Measurements from ENCODE around the gene TMEM203. TPM values are rescaled to one million over a fixed set of nuclear protein-coding genes. Genes with fewer than 3 reads are reported as not detected.

The TMEM203 gene
- total RNA-seq, 1 donor from 2014 or later = 33.0 TPM

DNA sequence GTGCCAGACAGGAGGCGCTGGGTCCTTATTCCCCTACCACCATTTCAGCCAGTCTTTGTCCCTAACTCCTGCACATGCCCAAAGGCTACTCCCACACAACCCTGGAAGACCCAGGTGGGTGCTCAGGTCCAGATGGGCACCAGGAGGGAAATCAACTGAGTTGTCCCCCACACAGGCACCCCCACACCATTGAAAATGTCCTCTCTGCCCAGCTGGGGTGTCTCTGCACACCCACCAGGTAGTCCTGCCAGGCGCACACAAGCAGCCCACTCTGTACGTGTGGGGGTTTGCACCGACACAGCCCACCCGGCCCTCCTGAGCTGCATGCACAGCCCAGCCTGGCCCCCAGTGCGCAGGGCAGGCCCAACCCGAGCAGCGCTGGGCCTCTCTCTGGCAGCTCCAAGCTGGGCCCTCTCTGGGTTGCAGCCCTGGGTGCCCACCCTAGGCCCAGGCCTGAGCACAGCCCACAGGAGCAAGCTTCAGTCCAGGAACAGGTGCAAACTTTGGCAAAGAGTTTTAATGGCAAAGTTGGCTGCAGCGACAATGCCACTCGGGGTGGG is 14.4 kb upstream of the TMEM203 start:
- DNase-seq (ENCODE audit: low spot score) = no peak

DNA sequence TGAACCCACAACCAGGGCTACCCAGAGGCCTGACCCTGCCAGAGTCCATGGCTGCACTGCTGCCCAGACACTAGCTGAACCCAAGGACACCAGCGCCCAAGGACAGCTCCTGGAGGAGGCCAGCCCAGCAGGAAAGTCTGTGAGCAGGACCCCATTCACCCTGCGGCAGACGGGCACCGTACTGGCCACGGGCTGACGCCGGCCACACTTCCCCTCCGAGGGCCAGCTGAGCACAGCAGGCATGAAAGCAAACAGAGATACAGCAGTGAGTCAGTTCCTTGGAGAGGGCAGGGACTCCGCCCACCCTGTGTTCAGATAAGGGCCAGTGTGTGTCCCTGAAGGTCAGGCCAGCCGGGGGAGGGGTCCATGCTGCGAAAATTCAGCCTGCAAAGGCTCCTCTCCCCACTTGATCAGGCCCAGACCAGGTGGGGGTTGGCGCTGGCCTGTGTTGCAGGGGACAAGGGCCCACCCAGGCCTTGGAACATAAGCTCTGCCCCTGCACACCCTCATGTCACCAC is 13.4 kb upstream of the TMEM203 start:
- DNase-seq (ENCODE audit: low spot score) = no peak

DNA sequence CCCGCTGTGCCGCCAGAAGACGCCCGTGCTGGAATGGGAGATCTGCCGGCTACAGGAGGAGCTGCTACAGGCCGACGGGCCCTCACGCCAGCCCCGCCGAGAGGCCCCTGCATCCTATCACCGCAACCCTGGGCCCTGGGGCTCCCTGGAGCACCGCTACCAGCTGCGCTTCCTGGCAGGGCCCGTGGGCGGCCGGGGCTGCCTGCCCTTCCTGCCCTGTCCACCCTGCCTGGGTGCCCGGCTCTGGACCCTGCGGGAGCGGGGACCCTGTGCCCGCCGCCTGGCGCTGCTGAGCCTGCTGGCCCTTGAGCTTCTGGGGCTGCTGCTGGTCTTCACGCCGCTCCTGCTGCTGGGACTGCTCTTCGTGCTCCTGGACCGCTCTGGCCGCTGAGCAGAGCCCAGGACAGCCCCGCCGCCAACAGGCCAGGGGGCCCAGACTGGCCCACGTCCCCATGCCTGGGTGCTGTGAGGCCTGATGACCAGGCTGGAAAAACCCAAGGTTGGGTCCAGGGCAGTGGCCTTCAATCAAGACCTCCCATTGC is 12.8 kb upstream of the TMEM203 start:
- no peak for DNase-seq (ENCODE audit: low spot score)

DNA sequence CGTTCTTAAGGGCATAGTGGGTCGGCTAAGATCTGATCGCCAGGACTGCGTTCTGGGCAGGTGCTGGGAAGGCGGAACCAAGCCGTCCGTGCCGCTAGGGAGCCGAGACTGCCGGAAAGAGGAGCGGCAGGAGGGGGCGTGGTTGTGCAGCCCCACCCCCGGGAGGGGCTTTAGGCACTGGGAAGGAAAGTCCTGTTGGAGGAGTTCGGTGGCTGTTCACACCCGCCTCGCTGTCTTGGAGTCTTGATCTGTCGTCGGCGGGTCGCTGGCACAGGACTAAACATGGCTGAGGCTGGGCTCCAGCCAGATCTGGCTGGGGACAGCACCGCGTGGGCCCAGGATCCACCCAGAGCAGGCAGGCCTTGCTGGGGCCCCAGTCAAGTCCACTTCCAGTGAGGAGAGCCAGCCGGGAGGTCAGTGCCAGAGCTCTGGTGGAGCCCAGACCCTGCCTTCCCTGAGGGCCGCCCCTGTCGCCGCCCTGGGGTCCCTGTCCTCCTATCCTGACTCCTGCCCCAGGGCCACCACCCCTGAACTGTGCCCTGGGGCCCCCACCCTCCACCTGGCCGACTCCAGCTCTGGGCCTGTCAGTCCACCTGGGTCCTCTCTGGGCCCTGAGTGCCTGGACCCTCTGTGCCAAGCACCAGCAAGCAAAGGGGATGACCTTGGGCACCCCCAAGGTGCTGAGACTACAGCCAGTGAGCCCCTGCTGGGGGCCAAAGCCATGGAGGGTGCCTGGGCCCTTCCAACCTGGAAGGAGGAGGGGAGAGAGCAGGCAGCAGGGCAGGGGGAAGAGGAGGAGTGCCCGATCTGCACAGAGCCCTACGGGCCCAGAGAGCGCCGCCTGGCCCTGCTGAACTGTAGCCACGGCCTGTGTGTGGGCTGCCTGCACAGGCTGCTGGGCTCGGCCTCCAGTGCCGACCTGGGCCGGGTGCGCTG is 12.1 kb upstream of the TMEM203 start:
- DNase-seq (ENCODE audit: low spot score) = peak; percentile 29

DNA sequence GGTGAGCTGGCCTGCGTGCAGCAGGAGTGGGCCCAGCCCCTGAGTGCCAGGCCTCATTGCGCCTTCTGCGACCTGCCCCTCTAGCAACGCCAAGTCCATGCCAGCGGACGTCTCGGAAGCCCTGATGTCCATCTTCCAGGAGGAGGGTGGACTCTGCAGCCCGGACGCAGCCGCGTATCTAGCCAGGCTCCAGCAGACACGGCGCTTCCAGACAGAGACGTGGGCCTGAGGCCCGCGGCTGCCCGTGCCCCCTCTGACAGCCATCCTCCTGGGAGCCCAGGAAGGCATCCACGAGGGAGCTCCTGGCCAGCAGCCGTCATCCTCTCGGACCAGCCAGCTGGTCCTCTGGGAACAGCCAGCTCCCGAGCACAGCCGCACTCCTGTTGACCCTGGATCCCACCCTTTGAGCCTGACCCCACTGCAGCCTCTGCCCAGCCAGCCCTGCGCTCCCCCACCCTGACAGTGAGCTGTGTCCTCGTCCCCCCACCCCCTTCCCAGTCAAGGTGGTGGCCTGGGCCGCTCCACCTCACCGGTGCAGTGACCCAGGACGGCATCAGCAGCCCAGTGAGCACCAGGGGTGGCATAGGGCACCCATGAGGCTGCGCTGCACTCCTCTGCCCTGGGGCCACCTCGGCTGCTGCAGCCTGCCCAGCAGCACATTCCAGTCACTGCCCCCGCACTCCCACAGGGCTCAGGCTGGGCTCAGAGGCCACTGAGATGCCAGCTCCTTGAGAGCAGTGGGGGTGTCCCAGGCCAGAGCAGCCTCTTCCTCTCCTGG is 10.9 kb upstream of the TMEM203 start:
- DNase-seq (ENCODE audit: low spot score) = no peak

DNA sequence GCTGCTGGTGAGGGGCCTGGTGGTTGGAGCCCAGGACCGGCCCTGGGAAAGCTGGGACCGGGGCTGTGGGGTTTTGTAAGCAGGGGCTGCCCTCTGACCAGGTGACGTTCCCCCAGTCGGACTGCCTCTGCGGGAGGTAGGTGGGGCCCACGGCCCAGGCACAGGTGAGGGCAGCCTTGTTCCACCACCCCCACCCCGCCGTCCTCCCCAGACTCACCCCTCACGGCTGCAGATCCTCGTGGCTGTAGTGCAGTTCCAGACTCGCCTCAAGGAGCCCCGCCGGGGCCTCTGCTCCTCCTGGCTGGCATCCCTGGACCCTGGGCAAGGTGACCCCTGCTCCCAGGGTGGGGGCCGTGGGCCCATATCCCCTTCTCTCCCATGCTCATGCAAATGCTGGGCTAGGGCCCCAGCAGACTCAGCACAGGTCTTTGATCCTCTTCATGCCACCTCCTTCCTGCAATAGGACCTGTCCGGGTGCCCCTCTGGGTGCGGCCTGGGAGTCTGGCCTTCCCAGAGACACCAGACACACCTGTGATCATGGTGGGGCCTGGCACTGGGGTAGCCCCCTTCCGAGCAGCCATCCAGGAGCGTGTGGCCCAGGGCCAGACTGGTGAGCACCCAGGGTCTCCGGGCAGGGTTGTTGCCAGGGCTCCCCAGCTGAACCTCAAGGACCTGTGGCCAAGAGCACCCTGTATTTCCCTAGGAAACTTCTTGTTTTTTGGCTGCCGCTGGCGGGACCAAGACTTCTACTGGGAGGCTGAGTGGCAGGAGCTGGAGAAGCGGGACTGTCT is 9.9 kb upstream of the TMEM203 start:
- DNase-seq (ENCODE audit: low spot score) = no peak

DNA sequence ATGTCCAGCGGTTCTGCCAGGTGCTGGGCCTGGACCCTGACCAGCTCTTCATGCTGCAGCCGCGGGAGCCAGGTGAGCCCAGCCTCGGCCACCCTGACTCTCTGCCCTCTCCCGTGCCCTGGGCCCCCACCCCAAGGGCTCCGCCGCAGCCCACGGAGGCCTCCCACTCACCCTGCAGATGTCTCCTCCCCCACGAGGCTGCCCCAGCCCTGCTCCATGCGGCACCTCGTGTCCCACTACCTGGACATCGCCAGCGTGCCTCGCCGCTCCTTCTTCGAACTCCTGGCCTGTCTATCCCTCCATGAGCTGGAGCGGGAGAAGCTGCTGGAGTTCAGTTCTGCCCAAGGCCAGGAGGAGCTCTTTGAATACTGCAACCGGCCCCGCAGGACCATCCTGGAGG is 9.2 kb upstream of the TMEM203 start:
- no peak for DNase-seq (ENCODE audit: low spot score)

DNA sequence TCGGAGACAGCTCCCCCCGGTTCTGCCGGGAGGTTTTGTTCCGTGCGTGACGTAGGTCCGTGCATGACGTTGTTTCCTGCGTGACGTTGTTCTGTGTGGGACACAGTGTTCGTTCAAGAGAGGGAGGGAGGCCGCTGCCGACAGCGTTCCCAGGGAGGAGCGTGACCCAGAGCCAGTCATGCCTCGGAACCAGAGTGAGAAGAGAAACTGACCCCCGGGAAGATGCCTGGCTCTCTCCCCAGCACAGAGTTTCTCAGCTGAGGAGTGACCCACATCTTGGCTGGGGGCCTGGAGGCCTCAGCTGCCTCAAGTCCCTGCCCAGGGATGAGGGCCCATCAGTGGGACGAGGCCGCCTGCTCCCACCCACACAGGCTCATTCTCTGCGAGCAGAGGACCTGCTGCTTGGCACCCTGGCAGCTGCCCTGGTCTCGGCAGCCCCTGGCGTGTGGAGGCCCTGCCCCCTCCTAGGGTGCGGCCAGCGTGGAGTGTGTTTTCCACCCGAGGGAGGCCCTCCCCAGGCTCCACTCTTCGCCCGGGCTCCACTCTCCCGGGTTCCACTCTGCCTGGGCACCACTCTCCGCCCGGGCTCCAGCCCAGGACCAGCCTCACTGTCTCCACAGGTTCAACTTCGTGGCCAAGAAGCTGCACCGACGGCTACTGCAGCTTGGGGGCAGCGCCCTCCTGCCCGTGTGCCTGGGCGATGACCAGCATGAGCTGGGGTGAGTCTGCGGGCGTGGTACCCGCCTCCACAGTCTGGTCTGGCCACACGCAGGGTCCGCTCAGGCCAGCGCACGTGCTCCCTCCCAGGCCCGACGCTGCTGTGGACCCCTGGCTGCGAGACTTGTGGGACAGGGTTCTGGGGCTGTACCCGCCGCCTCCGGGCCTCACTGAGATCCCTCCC is 8.0 kb upstream of the TMEM203 start:
- DNase-seq (ENCODE audit: low spot score) = no peak

DNA sequence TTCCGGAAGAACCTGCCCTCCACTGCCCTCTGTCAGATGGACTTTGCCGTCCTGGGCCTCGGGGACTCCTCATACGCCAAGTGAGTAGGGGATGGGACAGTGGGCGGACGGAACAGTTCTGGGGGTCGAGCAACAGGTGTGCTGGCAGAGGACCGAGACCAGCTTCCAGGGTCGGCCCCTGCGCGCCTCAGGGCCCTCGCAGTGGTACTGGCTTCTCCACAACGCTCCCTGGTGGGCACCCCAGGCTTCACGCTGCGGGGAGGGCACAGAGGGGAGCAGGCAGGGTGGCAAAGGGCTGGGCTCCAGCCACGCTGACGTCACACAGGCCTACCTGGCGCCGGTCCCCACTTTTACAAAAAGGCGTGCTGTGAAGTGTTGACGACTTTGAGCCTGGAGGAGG is 7.1 kb upstream of the TMEM203 start:
- DNase-seq (ENCODE audit: low spot score) = no peak

DNA sequence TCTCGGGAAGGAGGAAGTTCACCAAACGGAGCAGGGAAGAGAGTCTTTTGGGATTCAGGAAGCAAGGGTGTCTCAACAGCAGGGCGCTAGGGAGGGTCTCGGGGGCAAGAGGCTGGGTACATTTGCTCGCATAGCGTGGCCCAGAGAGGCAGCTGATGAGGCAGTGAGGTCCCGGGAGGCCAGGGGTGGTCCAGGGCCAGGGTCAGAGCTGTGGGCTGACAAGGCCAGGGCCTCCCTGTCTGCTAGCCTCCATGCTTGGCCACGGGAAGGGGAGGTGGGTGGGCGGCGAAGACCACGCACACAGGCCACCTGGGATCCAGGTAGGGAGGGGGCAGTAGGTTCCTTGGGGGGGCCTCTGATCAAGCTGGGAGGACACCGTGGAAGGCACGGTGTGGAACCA is 6.1 kb upstream of the TMEM203 start:
- no peak for DNase-seq (ENCODE audit: low spot score)

DNA sequence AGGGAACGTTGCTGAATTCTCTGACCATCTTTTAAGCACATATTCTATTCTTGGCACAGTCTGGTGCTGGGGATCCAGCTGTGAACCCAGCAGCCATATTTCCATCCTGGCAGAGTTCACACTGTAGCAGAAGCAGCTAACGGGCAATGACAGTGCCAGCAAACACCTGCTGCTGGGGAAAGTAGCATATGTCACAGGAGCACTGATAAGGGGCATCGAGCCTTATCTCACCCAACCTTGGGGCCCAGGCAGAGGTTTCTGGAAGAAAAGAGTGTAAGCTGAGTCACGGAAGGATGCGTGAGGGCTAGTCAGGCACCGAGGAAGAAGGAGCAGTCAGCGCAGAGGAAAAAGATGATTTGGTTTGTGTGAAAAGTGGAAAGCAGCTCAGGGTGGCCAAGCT is 1.2 kb upstream of the TMEM203 start:
- no peak for DNase-seq (ENCODE audit: low spot score)

DNA sequence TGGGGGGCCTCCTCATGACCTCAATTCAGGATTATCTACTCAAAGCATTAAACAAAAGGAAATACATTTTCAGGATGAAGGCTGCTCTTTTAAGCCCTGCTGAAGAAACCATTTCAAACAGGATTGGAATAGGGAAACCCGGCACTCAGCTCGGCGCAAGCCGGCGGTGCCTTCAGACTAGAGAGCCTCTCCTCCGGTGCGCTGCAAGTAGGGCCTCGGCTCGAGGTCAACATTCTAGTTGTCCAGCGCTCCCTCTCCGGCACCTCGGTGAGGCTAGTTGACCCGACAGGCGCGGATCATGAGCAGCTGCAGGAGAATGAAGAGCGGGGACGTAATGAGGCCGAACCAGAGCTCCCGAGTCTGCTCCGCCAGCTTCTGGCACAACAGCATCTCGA is 720 bp downstream of the TMEM203 start:
- no peak for DNase-seq (ENCODE audit: low spot score)

DNA sequence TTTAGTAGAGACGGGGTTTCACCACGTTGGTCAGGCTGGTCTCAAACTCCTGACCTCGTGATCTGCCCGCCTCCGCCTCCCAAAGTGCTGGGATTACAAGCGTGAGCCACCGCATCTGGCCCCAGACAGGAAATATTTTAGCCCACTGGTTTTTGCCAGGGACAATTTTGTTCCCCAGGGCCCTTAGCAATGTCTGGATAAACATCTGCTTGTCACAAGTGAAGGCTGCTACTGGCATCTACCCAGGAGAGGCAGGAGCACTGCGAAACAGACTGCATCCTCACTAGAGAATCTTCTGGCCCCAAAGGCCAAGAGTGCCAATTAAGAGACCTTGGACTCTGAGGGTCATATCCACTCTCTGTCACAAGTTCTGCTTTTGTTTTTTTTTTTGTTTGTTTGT is 2.5 kb downstream of the TMEM203 start:
- no peak for DNase-seq (ENCODE audit: low spot score)

DNA sequence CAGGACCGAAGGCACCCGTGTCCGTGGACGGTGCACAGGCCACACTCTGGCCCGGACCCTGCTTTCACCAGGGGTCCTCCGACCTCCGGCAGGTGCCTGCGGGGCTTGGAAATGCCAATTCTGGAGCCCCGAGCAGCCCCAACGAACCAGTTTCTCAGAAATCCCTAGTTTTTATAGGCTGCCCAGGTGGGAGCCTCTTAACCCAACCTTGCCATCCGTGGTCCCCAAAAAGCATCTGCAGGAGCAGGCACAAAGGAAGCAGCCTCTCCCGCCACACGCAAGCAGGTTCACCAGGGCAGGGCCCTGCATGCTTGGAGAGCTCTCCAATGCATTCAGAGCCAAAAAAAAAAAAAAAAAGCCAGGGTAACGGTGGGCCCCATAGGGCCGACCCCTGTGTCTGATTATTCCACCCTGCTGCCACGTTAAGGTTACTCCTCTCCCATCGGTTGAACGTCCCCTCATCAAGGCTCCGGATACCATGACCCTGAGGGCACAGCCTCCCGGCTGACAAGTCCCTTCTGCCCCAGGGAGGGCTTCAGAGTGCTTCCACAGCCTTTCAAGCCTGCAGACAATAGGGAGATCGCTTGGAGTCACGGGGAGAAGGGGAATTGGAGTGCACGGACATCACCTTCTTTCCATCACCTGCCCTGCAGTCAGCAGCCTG is 4.1 kb downstream of the TMEM203 start:
- no peak for DNase-seq (ENCODE audit: low spot score)

DNA sequence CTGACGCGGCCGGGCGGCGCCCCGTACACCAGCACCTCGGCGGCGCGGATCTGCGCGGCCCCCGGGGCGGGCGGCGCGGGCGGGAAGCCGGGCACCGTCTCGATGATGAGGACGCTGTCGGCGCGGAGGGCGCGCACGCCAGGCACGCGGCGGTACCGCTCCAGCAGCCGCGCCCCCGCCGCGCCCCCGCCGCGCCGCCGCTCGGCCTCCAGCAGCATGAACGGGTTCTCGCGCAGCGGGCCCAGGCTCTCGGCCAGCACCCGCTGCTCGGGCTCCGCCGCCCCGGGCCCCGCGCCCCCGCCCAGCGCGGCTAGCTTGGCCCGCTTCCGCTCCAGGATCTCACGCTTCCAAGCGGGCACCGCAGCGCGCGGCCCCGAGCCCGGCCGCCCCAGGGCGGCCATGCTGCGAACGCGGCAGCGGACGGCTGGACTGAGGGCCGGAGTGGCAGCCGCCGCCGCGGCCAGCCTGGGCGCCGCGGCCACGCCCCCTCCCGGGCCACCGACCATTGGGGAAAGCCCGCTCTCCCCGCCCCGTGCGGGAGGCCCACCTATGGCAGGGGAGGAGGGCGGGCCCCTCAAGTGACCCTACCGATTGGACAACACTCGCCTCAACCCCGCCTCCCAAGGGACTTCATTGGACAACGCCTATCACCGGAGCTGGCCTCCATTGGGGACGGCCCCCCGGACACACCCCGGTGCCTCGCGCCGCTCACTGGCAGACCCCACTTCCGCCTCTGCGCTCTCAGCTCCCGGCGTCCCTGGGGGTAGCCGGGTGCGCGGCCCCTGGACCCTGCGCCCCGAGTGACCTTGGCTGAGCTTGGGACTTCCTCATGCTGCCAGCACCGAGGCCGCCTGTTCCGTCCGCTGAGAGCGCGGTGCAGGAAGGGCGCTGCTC is 4.9 kb downstream of the TMEM203 start, which contains the start of gene TPRN:
TSS of gene TPRN (minus strand) at position 431 of the 894 bp plus-strand sequence. CDS start at position 401, 30 bp downstream.
- peak; percentile 100 for DNase-seq (ENCODE audit: low spot score)

DNA sequence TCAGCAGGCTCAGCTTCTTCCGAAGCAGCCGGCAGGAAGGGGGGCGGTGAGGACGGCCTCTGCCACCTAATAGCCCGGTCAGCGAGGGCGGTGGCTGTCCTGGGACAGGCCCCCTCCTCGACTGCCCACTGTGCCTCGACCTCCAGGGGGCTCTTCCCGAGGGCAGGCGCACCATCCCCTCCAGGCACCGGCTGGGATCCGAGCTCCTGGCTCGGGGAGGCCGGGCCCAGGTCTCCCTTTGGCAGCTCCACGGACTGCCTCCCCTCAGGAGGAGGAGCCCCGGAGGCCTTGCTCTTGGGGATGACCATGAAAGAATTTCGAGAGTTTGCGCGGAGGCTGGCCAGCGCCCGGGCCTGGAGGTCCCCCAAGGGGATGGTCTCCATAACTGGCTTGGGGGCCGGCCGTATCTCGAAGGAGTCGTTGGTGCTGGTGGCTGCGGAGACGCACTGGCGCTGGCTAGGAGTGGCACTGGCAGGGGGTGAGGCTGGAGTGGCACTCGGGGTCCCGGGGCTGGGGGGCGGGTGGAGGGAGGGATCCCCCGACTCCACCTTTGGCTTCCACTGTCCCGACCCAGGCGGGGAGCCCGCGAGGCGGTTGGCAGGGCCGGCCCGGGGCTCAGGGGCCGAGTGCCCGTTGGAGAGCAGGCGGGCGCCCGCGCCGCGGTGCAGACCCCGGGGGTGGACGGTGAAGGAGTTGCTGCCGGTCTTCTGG is 5.9 kb downstream of the TMEM203 start:
- peak; percentile 38 for DNase-seq (ENCODE audit: low spot score)

DNA sequence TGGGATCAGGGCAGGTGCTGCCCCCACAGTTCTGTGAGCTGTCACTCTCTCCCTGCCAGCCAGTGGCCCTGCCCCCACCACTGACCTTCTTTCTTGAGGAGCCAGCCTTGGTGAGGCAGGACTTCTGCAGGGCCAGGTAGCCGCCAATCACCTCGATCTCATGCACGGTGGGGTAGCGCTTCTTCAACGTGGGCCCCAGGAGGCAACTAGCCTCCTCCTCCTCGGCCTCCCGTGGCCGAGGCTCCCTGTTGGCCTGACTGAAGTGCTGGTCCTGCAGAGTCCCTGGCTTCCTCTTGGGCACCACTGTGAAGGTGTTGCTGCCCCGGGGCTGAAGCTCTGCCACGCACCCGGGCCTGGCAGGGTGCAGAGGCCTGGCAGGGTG is 6.6 kb downstream of the TMEM203 start:
- no peak for DNase-seq (ENCODE audit: low spot score)

All from umbilical cord (tissue), 2 donors.